ENCODE measurements around the gene SMIM20. TPM values are rescaled to one million over a fixed set of nuclear protein-coding genes. Genes with fewer than 3 reads are reported as not detected.
"Not testable (repeated sequence)": the region's sequence is repeated elsewhere in the genome, so short reads cannot be mapped to it uniquely, and the experiment has no call there.

The SMIM20 gene
- total and polyA plus RNA-seq, 2 experiments from 2014 or later, result 56.6 to 82.9 TPM

GRCh38 chr4:25905371-25905770 is 8.6 kb upstream of the SMIM20 start (continued):
- no peak for TF ChIP-seq REST (IDR thresholded peaks at IDR 0.05; ENCODE audit: unreplicated experiment)
- no peak for TF ChIP-seq NANOG (IDR thresholded peaks at IDR 0.05; ENCODE audit: borderline replicate concordance)
- TF ChIP-seq POLR2AphosphoS5 (IDR thresholded peaks at IDR 0.05; ENCODE audit: low read depth), result no peak
- TF ChIP-seq ETS1 (IDR thresholded peaks at IDR 0.05), result no peak

GRCh38 chr4:25906113-25906512 is 7.9 kb upstream of the SMIM20 start:
- not testable (repeated sequence) for ATAC-seq; H3K9me2 ChIP-seq (ENCODE audit: insufficient read depth); H3K79me2 ChIP-seq (replicated peaks; ENCODE audit: insufficient read depth); H3K4me2 ChIP-seq; H3K4me3 ChIP-seq; H3K36me3 ChIP-seq (ENCODE audit: insufficient read depth); H3K27ac ChIP-seq (ENCODE audit: low read depth); H4K20me1 ChIP-seq (replicated peaks; ENCODE audit: insufficient read depth); H3K4me1 Mint-ChIP-seq; H3K27me3 ChIP-seq (ENCODE audit: insufficient read depth); H3K27me3 Mint-ChIP-seq (ENCODE audit: insufficient read depth, low read depth, poor library complexity); H3K4me3 Mint-ChIP-seq; H2AFZ ChIP-seq; H3F3A ChIP-seq (replicated peaks; ENCODE audit: low read depth); DNase-seq (ENCODE audit: low spot score); H3K36me3 Mint-ChIP-seq (ENCODE audit: low read depth); H3K4me1 ChIP-seq (ENCODE audit: insufficient read depth); H3K27ac Mint-ChIP-seq
- H3K9me3 Mint-ChIP-seq, result peaks cover 11% of the 10 kb centered on the region; the same call in 1 of the 3 replicates

- H2AFZ ChIP-seq, result no peak overlapping the region
- 0 out of 2 replicates have a peak, but pooled peaks cover 2% of the 10 kb centered on the region for H3F3A ChIP-seq (replicated peaks; ENCODE audit: low read depth)
- DNase-seq (ENCODE audit: low spot score) (no peak), ATAC-seq (no peak)
- Mint-ChIP-seq H3K36me3 (ENCODE audit: low read depth) (peaks cover 5% of the 10 kb centered on the region; the same call in 1 of the 3 replicates), H3K9me3 (peaks cover 11% of the 10 kb centered on the region; the same call in 1 of the 3 replicates), H3K27ac (no peak overlapping the region), H3K4me1 (peaks cover 12% of the 10 kb centered on the region), H3K27me3 (ENCODE audit: insufficient read depth, low read depth, poor library complexity) (peaks cover 4% of the 10 kb centered on the region), H3K4me3 (no peak overlapping the region)
- no peaks in the 10 kb centered on the region for H3K36me3 ChIP-seq (ENCODE audit: insufficient read depth)
- H3K79me2 ChIP-seq (replicated peaks; ENCODE audit: insufficient read depth), result no peaks in the 10 kb centered on the region
- H3K4me2 ChIP-seq, result no peak overlapping the region
- H3K9me2 ChIP-seq (ENCODE audit: insufficient read depth), result 0 out of 2 replicates have a peak, but pooled peaks cover 3% of the 10 kb centered on the region
- H3K4me3 ChIP-seq, result no peak overlapping the region
- no peaks in the 10 kb centered on the region for H4K20me1 ChIP-seq (replicated peaks; ENCODE audit: insufficient read depth)
- no peaks in the 10 kb centered on the region; the same call in 1 of the 2 replicates for H3K4me1 ChIP-seq (ENCODE audit: insufficient read depth)
- no peaks in the 10 kb centered on the region for H3K27me3 ChIP-seq (ENCODE audit: insufficient read depth)
- H3K27ac ChIP-seq (ENCODE audit: low read depth), result no peak overlapping the region
- no peak for TF ChIP-seq NANOG (IDR thresholded peaks at IDR 0.05; ENCODE audit: borderline replicate concordance)
- no peak for TF ChIP-seq CREB1 (CRISPR knock-in tag; IDR thresholded peaks at IDR 0.05; ENCODE audit: low read depth)
- no peak for TF ChIP-seq STAT1 (IDR thresholded peaks at IDR 0.05; ENCODE audit: unreplicated experiment)
- TF ChIP-seq ZNF462 (CRISPR knock-in tag; IDR thresholded peaks at IDR 0.05), result no peak
- TF ChIP-seq POLR2AphosphoS5 (IDR thresholded peaks at IDR 0.05; ENCODE audit: low read depth), result no peak
- no peak for TF ChIP-seq ETS1 (IDR thresholded peaks at IDR 0.05)
Observed at GRCh38 chr4:25908491-25908901, 5.5 kb upstream of the SMIM20 start.

Measured in GM23338 (cell line).